Measurements from ENCODE around the gene ZNF615.
"Not testable (repeated sequence)": the region's sequence is repeated elsewhere in the genome, so short reads cannot be mapped to it uniquely, and the experiment has no call there.

The ZNF615 gene

GRCh38 chr19:51980116-51980736, 27.8 kb downstream of the ZNF615 start:
- no peak for DNase-seq (ENCODE audit: low read depth)

GRCh38 chr19:51978882-51979281, 29.1 kb downstream of the ZNF615 start:
- no peak for DNase-seq (ENCODE audit: low read depth)

- DNase-seq (ENCODE audit: low read depth), result no peak
Observed at GRCh38 chr19:51977346-51977745, 30.7 kb downstream of the ZNF615 start.

- DNase-seq (ENCODE audit: low read depth), result no peak
Observed at GRCh38 chr19:51976852-51977251, 31.2 kb downstream of the ZNF615 start.

GRCh38 chr19:51975787-51976186, 32.2 kb downstream of the ZNF615 start:
- not testable (repeated sequence) for DNase-seq (ENCODE audit: low read depth)

- DNase-seq (ENCODE audit: low read depth), result peak; percentile 17
Observed at GRCh38 chr19:51971624-51972023, 36.4 kb downstream of the ZNF615 start.

- DNase-seq (ENCODE audit: low read depth), result no peak
Observed at GRCh38 chr19:51970718-51971117, 37.3 kb downstream of the ZNF615 start.

- DNase-seq (ENCODE audit: low read depth), result no peak
Observed at GRCh38 chr19:51965583-51965982, 42.4 kb downstream of the ZNF615 start.

GRCh38 chr19:51960621-51961233, 47.3 kb downstream of the ZNF615 start:
- not testable (repeated sequence) for DNase-seq (ENCODE audit: low read depth)

GRCh38 chr19:51959791-51960190, 48.2 kb downstream of the ZNF615 start:
- DNase-seq (ENCODE audit: low read depth), result no peak

GRCh38 chr19:51957846-51958245, 50.2 kb downstream of the ZNF615 start:
- not testable (repeated sequence) for DNase-seq (ENCODE audit: low read depth)

- no peak for DNase-seq (ENCODE audit: low read depth)
Observed at GRCh38 chr19:51948975-51949374, 59.0 kb downstream of the ZNF615 start.

- DNase-seq (ENCODE audit: low read depth), result no peak
Observed at GRCh38 chr19:51946602-51947001, 61.4 kb downstream of the ZNF615 start.

GRCh38 chr19:51944798-51945552, 63.0 kb downstream of the ZNF615 start:
- no peak for DNase-seq (ENCODE audit: low read depth)

Data from EH (cell line).